Fibroblast of lung (primary cell): ENCODE results near the gene HK2.

Experiments used
- CTCF ChIP-seq, 2 donors: IDR thresholded peaks in 1 of 2; conservative IDR thresholded peaks in 1 of 2; 1 replicate in 1 of 2; 2 replicates in 1 of 2; pipeline ENCODE4 v1.5.1; 2011 to 2012; ENCODE audit warnings: low read length in 2 of 2, control low read depth in 1 of 2, inconsistent platforms in 1 of 2, low read depth in 1 of 2, mild to moderate bottlenecking in 1 of 2
- EZH2 ChIP-seq: IDR thresholded peaks from 2 replicates; pipeline ENCODE4 v1.5.1; 2012; ENCODE audit warnings: low read length, control low read depth, mild to moderate bottlenecking; ENCODE audit errors: missing control alignments

DNA sequence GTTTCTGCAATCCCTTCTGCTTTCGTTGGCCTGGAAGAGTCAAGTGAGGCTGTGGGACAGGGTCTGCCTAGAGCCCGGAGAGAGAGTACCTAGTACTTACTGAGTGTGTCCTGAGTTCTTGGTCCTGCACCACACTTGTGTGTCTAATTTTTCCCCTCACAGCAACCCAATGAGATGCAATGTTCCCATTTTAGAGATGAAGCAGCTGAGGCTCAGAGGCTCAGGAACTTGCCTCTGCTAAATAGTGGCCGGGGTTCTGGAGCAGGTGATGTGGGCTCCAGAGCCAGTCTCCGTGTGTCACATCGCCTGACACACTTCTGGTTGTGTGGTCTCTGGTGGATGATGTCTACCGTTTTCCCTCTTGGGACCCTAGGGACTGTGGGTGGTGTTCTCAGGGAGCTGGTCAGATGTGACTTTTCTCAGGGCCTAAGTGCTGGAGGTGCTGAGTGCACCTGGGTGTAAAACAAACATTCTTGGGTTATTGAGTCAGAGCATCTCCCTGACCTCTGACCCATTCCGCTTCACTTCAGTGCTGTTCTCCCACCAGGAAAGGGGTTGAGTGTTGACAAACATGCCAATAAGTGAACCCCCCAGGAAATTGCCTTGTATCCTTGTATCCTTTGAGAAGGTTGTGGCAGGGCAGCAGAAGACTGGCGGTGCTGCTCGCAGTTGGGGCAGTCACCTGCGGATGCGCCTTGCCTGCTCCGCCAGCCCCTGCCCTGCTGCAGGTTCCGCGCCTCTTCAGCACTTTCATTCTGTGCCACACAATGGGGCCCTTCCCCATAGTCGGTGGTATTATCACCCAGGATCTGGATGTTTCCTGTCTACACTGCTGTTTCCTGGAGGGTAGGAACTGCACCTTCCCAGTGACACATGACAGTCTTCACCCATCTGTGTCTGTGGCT is 32.1 kb downstream of the HK2 start:
- TF ChIP-seq CTCF (conservative IDR thresholded peaks at IDR 0.05 in 1 of 2, IDR thresholded peaks at IDR 0.05 in 1 of 2; ENCODE audit: low read depth in 1 of 2, low read length in 2 of 2): no peak
- no peak for TF ChIP-seq EZH2
